NK-92 (cell line): ENCODE measurements around the gene KCNH8.

ENCODE experiments used
- DNase-seq: peaks from one replicate; lab custom pipeline; 2025; ENCODE audit not compliant: unreplicated experiment; lab: John Stamatoyannopoulos, UW

KCNH8 gene

DNA sequence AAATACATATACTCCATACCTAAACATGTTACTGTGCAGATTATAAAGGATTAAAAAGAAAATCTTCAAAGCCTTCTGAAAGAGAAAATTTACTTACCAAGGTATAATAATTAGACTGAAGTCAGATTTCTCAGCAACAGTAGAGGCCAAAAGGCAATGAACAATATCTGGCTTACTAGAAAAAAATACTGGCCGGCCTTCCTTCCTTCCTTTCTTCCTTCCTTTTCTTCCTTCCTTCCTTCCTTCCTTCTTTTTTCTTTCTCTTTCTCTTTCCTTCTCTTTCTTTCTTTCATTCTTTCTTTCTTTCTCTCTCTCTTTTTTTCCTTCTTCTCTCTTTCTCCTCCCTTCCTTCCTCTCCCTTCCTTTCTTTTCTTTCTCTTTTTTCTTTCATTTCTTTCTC is 209.6 kb downstream of the KCNH8 start:
- DNase-seq: no peak

- DNase-seq: no peak
These were observed 214.8 kb downstream of the KCNH8 start for GRCh38 chr3:19363071-19363470.

DNA sequence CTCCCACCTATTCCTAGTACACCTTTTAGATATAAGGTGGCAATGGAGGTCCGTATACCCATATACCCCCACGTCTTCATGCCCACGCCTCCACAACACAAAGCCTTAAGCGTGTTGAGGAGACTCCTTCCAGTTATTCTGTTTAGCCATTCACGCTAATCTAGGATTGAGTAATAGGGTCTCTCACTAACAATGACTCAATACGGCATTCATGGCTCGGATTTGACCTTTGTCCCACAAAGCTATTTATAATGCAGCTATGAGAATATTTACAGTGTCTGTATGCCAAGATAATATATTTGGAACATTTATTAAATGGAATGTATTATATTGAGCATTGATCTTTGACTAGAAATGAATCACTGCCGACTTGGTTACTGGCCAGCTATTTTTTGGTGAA is 215.8 kb downstream of the KCNH8 start:
- DNase-seq: no peak

DNA sequence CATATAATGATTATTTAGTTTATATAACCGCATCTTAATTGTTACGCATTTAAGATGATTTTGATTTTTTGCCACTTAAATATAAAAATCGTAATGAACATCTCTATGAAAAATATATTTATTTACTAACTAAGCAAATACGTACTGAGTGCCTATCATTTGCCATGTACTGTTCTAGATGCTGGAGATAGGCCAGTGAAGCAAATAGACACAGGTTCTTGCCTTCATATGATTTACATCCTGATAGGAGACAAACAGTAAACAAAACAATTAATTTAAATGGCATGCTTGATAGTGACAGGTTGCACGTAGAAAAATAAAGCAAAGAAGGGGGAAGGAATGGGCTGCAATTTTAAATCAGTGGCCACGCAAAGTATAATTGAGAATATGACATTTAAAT is 217.2 kb downstream of the KCNH8 start:
- no peak for DNase-seq

DNA sequence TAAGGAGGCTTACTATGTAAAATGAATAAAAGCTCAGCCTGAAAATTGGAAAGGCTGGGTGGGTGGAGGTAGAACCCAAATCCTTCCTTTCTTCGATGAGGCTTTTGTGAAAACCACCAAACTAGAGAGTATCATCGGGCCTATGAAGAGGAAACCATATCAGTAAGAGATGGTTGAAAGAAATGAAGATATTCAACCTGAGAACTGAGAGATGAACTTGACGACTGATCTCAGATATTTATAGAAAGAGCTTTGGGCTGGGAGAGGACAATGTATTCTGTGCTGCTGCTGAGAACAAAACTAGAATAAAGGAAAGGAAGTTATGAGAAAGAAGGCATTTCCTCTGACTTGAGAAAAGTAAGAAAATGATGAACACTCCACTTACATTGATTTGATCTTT is 236.6 kb downstream of the KCNH8 start:
- DNase-seq: no peak

- no peak for DNase-seq
These were observed 243.8 kb downstream of the KCNH8 start for GRCh38 chr3:19392150-19392549.

GRCh38 chr3:19394946-19395345 is 246.6 kb downstream of the KCNH8 start:
- DNase-seq: no peak

- DNase-seq: no peak
These were observed 248.4 kb downstream of the KCNH8 start for GRCh38 chr3:19396726-19397125.

- DNase-seq: no peak
These were observed 251.0 kb downstream of the KCNH8 start for GRCh38 chr3:19399356-19399755.

- no peak for DNase-seq
These were observed 251.5 kb downstream of the KCNH8 start for GRCh38 chr3:19399836-19400235.

DNA sequence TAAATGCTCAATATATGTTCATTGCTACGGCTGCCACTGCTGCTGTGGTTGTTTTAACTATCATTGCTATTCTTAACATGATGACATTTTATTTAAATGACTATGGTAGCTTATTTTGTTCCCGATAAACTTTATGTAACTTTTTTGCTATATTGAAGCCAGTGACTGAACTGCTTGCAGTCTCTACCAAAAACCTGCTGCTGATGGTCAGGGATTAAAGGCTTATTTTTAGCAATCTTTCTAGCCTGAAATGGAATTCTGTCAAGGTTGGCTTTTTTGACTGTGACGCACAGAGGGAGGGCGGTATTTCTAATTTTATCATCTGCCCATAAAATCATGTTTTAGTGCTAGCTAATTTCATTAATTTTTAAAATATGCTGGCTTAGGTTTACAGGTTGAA is 271.8 kb downstream of the KCNH8 start:
- no peak for DNase-seq

DNA sequence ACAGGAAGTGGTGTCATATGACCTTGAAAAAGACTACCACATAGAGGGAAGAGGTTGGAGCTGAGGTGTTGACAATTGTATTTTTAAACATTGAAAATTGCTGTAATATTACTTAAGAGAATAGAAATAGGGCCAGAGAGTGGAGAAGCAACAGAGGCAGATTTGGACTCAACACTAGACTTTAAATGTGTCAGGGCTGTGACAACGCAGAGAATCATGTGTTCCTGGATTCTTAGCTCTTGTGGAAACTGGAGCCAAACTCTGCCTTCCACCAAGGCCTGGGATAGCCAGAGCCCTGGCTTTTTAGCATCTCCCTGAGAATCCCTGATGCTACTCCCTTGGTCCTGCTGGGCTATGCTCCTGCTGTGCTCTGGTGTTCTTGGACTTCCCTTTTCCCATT is 277.5 kb downstream of the KCNH8 start:
- DNase-seq: no peak

- DNase-seq: no peak
These were observed 279.3 kb downstream of the KCNH8 start for GRCh38 chr3:19427422-19428149.

GRCh38 chr3:19428729-19429128 is 280.4 kb downstream of the KCNH8 start:
- DNase-seq: no peak

- DNase-seq: no peak
These were observed 284.4 kb downstream of the KCNH8 start for GRCh38 chr3:19432669-19433068.

DNA sequence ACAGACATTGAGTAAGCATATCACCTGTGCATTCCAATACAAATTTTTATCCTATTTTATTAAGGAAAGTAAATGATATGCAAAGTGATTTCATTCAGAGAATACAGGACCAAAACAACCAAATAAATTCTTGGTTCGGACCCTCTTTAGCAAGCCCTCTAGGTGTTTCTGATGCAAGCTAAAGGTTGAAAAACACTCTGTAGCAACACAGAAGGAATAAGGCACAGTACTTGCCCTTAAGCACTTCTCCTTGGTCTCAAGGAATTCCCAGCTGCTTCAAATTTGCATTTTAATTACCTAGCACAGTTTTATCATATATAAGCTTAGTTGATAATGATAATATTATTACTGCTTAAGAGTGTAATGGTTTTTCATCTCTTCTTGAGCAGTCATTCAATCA is 288.4 kb downstream of the KCNH8 start:
- no peak for DNase-seq

- DNase-seq: no peak
These were observed 291.6 kb downstream of the KCNH8 start for GRCh38 chr3:19439944-19440343.

- DNase-seq: no peak
These were observed 297.8 kb downstream of the KCNH8 start for GRCh38 chr3:19446138-19446537.

DNA sequence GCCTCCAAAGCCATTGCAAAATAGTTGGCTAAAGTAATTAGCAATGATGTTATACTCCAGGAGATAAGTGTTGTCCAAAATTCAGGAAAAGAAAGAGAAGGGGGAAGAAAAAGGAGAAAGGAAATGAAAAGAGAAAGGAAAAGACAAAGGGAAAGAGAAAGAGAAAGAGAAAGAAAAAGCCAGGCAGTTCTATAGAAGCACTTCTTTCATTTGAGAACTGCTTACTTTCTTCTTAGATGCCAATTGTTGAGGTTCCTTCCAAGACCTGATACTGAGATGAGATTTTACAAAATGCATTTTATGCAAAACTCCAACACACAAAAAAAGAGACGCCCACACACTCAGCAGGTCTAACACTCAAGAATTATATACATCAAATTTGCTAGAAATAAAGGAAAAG is 298.4 kb downstream of the KCNH8 start:
- DNase-seq: no peak

- no peak for DNase-seq
These were observed 307.2 kb downstream of the KCNH8 start for GRCh38 chr3:19455546-19455945.

- DNase-seq: no peak
These were observed 308.4 kb downstream of the KCNH8 start for GRCh38 chr3:19456738-19457137.

DNA sequence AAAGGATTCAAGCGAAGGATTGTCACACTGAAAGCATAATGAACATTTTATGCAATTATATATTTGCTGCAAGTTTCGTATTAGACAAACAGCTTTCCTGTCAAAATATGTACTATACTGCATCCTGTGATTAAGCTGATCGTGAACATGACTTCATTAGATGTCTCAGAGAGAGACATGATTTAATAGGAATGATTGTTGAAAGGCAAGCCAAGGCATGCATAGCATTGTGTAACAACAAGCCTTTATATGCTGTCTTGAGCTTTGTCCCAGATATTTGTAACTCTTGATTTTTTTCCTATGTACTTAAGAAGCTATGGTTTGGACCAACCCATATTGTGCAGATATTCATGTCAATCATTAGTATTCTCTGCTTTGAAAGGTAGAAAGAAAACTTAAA is 309.1 kb downstream of the KCNH8 start:
- no peak for DNase-seq

DNA sequence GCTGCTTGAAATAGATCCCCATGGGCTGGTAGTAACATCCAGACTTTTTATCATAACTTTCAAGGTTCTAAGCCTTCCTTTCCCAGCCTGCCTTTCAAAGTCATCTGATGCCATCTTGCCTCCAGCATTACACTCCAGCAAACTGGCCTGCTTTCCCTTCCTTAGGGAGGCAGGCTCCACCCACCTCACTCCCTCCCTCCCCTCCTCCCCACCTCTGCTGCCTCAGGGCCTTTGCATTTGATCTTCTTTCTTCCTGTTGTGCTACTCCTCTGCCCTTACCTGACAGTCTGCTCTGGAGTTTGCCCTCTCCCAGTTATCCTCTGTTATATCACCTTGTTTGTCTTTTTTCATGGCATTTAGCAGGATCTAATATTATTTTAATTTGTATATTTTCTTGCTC is 319.5 kb downstream of the KCNH8 start:
- no peak for DNase-seq
